HepG2 (cell line): ENCODE data around the gene IGF2. TPM values are rescaled to one million over a fixed set of nuclear protein-coding genes. Genes with fewer than 3 reads are reported as not detected.

Experiments used
- CREB3 ChIP-seq: sonication (generic); formaldehyde crosslinking; IDR thresholded peaks from 2 replicates; pipeline ENCODE4 v1.5.0; 2020; ENCODE audit warnings: missing genetic modification reagents
- FUBP1 ChIP-seq: sonication (generic); formaldehyde crosslinking; IDR thresholded peaks from 2 replicates; pipeline ENCODE4 v1.5.1; 2020; ENCODE audit warnings: missing genetic modification reagents, mild to moderate bottlenecking, borderline replicate concordance
- JUNB ChIP-seq: sonication (generic); formaldehyde crosslinking; IDR thresholded peaks from 2 replicates; pipeline ENCODE4 v1.8.0; 2022; ENCODE audit warnings: missing genetic modification reagents, mild to moderate bottlenecking, borderline replicate concordance
- KDM4B ChIP-seq: sonication (generic); formaldehyde crosslinking; IDR thresholded peaks from 2 replicates; pipeline ENCODE4 v1.4.0; 2020; ENCODE audit warnings: missing genetic modification reagents
- MTF2 ChIP-seq: sonication (generic); formaldehyde crosslinking; IDR thresholded peaks from 2 replicates; pipeline ENCODE4 v1.5.0; 2020; ENCODE audit warnings: missing genetic modification reagents, borderline replicate concordance
- PHF20 ChIP-seq: sonication (generic); formaldehyde crosslinking; IDR thresholded peaks from 2 replicates; pipeline ENCODE4 v1.5.0; 2020; ENCODE audit warnings: mild to moderate bottlenecking, missing genetic modification reagents
- RARA ChIP-seq: IDR thresholded peaks from 2 replicates; pipeline ENCODE4 v1.6.1; 2016; ENCODE audit warnings: missing genetic modification reagents, missing compliant biosample characterization
- SRY ChIP-seq: sonication (generic); formaldehyde crosslinking; IDR thresholded peaks from 2 replicates; pipeline ENCODE4 v1.8.0; 2022; ENCODE audit warnings: mild to moderate bottlenecking, missing genetic modification reagents
- TOPORS ChIP-seq: sonication (generic); formaldehyde crosslinking; IDR thresholded peaks from 2 replicates; pipeline ENCODE4 v1.8.0; 2023; ENCODE audit warnings: mild to moderate bottlenecking, missing genetic modification reagents
- ZNF143 ChIP-seq: sonication (generic); formaldehyde crosslinking; IDR thresholded peaks from 2 replicates; pipeline ENCODE4 v1.4.0; 2020; ENCODE audit warnings: missing genetic modification reagents
- ZNF20 ChIP-seq: sonication (generic); formaldehyde crosslinking; IDR thresholded peaks from 2 replicates; pipeline ENCODE4 v1.4.0; 2020; ENCODE audit warnings: mild to moderate bottlenecking, moderate library complexity, missing genetic modification reagents
- ZNF30 ChIP-seq: sonication (generic); formaldehyde crosslinking; IDR thresholded peaks from 2 replicates; pipeline ENCODE4 v1.5.0; 2020; ENCODE audit warnings: mild to moderate bottlenecking, missing genetic modification reagents
- ZNF407 ChIP-seq: sonication (generic); formaldehyde crosslinking; IDR thresholded peaks from one replicate; pipeline ENCODE4 v1.5.1; 2020; ENCODE audit warnings: mild to moderate bottlenecking, missing genetic modification reagents; ENCODE audit errors: not compliant biosample characterization
- ZNF446 ChIP-seq: sonication (generic); formaldehyde crosslinking; IDR thresholded peaks from 2 replicates; pipeline ENCODE4 v1.5.0; 2020; ENCODE audit warnings: mild to moderate bottlenecking, missing genetic modification reagents
- ZNF562 ChIP-seq: sonication (generic); formaldehyde crosslinking; IDR thresholded peaks from 2 replicates; pipeline ENCODE4 v1.8.0; 2022; ENCODE audit warnings: missing genetic modification reagents, borderline replicate concordance
- ZNF841 ChIP-seq: sonication (generic); formaldehyde crosslinking; IDR thresholded peaks from 2 replicates; pipeline ENCODE4 v1.8.1; 2023; ENCODE audit warnings: missing genetic modification reagents, borderline replicate concordance
- polyA plus RNA-seq, 8 experiments: library from polyadenylated mRNA; depleted of rRNA in 3 of 8; stranded (reverse) in 7 of 8; unstranded in 1 of 8; fragments of >200 nt; fragmentation: Illumina TruSeq in 4 of 8; extraction: Trizol in 4 of 8; gene quantifications; 2 replicates each; pipeline versions ENCODE4 v1.2.1 to v1.2.3, GENCODE V29; 2011 to 2016; ENCODE audit warnings: low read depth in 4 of 8, missing spikeins in 1 of 8, mixed read lengths in 1 of 8; ENCODE audit not compliant: insufficient read depth in 1 of 8
- total RNA-seq, 5 experiments: library from RNA; depleted of rRNA; stranded (reverse); fragments of >200 nt; fragmentation: Illumina TruSeq; extraction: Trizol; gene quantifications; 2 replicates each; pipeline ENCODE4 v1.2.3, GENCODE V29; 2016; ENCODE audit warnings: low read depth in 1 of 5

Gene IGF2
- total and polyA plus RNA-seq, 2 of the 13 experiments (the other 11 are each of a cell fraction or from before 2014, with no cell fraction given): 79.1 to 254 TPM

- TF ChIP-seq ZNF407 (CRISPR knock-in tag) (no peak), KDM4B (no peak), ZNF446 (CRISPR knock-in tag) (peak; percentile 67; the same call in 1 of the 2 replicates), ZNF143 (CRISPR knock-in tag) (no peak), TOPORS (CRISPR knock-in tag) (0 out of 2 replicates have a peak, but pooled peaks have one; percentile 52), RARA (CRISPR knock-in tag) (no peak), ZNF841 (no peak), ZNF562 (no peak), PHF20 (CRISPR knock-in tag) (peak; percentile 32; the same call in 1 of the 2 replicates), ZNF30 (CRISPR knock-in tag) (peak; percentile 52; the same call in 1 of the 2 replicates), FUBP1 (CRISPR knock-in tag) (no peak; the same call in 1 of the 2 replicates), CREB3 (CRISPR knock-in tag) (no peak), SRY (CRISPR knock-in tag) (no peak), ZNF20 (CRISPR knock-in tag) (no peak), MTF2 (CRISPR knock-in tag) (no peak; the same call in 1 of the 2 replicates), JUNB (CRISPR knock-in tag) (peak; percentile 49; the same call in 1 of the 2 replicates)
These were observed 2.8 kb downstream of the IGF2 start (continued) for GRCh38 chr11:2136209-2136951.
